Stimulated activated CD4-positive, alpha-beta T cell treated with anti-CD3 and anti-CD28 coated beads, Interleukin-4, amount 100 ng/mL, for 48 hours (primary cell): Measurements from ENCODE around the gene HYAL1.

Experiments used
- DNase-seq, 2 donors: peaks; one replicate each; pipeline ENCODE4 v3.0.0-alpha.2; 2020; ENCODE audit warnings: low read depth in 2 of 2

The HYAL1 gene

DNA sequence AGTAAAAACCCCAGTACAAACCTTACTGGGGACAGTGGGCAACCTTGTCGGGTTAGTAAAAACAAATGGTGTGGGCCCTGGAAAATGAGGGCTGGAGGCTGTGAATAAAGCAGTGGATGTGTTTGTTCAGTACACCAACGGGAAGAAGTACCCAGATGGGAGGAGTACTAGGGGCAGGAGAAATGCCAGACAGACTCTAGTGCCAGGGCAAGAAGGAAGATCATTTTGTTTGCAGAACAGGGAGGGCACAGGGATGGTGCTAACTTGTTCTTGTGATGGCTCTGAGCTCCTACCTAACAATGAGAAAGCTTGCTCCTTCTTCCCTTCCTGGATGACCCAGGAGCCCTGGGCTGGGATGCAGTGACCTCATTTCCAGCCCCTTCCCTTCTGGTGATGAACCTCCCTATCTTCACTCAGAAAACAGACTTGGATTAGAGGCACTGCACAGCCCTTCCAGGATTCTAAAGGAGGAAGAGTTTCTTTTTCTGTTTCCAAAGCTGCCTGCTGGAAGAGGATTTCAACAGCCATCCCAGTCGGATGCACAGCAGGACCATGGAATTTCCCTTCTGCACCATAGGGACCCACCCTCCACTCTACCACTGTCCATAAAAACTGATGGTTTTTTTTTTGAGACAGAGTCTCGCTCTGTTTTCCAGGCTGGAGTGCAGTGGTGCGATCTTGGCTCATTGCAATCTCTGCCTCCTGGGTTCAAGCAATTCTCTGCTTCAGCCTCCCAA lies 31.1 kb upstream of the HYAL1 start:
- DNase-seq, result no peak

DNA sequence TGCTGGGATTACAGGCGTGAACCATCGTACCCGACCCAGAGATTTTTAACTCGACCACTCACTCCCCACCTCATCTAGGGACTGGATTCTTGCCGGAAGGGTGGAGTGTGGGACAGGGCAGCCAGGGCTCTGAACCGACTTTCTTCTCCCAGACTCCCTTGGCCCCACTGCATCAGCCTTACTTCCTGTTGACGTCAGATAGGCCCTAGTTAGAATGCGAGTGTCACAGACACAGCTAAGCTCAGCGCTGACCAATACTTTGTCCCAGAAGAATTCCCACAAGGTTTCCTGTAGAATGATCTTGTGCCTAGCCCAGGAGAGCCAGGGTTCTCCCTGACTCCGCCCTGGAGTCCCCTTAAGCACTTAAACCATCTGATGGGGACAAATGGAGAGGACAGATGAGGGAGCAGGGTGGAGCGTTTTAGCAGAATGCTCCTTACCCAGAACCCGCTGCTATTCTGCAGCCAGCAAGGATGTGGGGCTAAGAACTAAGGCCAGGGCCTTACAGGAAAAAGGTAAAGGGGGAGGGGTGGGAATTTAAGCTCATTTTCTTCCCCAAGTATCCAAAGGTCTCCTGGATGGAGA lies 30.5 kb upstream of the HYAL1 start:
- DNase-seq, result no peak

DNA sequence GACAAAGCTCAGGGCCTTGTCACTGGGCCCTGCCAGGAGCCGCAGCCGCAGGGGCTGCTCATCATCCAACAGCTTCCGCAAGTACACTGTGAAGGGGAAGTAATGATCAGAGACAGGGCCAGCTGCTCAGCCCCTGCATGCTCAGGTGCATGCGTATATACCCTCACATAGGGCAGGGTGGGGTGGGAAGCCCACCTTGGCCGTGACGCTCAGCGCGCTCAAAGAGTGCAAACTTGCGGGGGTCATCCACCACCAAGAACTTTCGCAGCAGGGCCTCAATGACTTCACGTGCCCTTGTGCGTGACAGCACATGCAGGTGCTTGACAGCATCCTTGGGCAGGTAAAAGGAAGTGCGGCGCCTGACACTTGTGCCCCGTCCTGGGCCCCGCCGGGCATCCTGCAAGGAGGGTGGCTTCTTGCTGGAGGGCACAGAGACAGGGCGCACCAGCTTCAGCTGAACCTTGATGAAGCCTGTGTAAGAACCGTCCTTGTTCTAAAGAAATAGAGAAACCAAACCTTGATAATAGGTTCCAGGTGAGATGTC lies 28.1 kb upstream of the HYAL1 start:
- no peak for DNase-seq

DNA sequence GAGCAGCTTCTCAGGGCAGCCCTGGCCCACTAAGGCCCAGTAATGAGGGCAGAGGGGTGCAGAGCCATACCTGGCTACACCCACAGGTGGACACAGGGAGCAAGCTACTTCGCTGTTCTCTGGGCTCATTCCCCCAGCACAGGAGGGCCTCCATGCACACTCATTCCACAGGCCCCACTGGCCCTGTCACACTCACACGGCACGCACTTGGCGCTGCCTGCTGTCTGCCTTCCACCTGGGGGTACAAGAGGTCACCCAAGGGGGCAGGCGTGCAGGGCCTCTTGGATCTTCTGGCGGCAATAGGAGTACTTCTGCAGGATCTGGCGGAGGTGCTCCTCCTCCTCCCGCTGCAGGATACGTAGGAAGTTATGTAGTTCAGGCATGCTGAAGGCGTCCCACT lies 27.0 kb upstream of the HYAL1 start:
- DNase-seq, result no peak

DNA sequence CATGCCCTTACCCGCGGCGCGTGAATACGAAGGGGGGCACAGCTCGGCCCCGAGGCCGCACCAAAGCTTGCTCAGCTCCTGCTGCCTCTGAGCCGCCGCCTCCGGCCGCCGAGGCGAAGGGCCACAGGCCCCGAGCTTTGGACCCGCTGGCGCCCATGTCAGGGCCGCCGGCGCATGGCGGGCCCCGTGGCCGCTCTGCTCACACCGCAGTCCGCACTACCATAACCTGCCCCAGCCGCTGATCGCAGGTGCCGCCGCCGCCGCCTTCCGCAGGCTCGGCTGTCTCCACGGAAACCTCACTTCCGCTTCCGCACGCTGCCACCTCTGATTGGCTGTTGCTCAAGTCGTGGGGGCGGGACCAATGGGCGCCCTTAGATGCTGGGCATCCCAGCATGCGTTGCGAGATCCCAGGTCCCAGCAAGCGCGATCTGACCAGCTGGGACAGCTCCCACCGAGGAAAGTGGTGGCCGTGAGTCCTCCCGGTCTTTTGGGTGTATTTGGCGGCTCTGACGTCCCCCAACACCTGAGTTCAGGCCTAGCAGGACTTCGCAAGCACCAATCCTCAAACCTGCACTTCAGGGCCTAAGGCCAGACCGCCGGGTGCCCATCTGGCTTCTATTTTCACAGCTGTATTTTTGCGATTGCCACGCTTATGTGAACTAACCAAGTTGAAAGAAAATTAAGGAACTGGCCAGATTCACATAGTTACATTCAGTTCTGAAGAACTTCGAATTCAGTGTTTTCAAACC lies 24.7 kb upstream of the HYAL1 start, which contains the start of gene TUSC2:
TSS of gene TUSC2 (minus strand) at position 281 of the 749 bp plus-strand sequence. CDS start at position 157, 124 bp downstream.
- DNase-seq, result peak; percentile 93 to 94

DNA sequence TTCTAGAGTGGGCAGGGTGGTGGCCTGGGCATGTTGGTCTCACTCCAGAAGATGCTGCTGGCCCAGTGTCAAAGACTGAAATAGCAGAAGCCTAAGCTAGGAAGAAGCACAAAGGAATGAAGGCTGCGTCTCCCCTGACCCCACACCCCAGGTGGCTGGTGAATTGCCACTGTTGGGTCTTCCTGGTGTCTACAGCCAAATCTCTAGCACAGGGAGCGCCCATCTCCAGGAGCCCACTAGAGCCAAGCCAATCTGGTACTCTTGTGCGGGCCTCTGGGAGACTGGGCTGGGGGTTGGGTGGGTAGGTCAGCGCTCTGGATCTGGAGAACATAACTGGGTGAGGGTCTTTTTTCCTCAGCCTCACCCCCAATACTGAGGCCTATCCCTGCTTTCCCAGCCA lies 23.8 kb upstream of the HYAL1 start:
- DNase-seq, result no peak

DNA sequence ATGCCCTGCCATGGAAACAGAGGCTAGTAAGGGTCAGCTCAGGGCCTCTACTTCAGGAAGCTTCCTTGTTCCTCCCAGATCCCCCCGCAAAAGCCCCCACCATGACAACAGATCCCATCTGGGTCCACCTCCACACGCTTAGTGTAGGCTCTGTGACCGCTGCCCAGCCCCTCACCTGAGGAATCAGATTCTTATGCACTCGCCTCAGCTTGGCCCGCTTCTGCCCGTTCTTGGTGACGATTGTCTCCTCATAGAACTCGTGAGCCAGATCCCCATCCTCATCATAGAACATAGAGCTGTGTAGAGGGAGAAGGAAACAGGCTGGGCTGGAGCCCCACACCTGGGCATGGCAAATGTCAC lies 22.8 kb upstream of the HYAL1 start:
- no peak for DNase-seq

DNA sequence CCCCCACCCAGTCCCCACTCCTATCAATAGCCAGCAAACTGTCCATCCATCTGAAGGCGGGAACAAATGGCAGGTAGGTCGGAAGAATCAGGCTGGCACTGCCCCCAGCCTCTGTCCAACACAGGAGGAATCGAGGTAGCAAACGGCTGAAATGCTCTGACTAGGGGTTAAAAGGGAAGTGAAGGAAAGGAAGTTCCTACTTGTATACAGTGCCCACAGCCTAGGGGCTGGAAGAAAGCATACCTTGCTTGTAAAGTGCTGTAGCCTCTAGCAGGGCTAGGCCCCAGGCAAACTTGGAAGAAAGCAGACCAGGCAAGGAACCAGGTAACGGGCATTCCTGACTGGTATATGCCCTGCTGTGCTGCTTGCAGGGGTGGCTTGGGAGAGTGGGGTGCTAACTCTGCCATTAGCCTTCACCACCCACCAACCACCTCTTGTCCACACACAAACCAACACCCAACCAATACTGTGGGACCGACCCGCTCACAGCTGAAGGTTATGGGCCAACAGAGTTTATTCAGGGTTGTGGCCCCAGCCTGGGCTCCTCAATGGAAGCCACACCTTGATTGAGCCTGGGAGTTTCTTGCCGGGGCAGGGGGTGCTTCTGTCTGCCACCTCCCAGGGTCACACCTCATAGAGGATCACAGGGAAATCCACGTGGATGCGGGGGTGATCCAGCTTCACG lies 22.3 kb upstream of the HYAL1 start:
- DNase-seq, result no peak

DNA sequence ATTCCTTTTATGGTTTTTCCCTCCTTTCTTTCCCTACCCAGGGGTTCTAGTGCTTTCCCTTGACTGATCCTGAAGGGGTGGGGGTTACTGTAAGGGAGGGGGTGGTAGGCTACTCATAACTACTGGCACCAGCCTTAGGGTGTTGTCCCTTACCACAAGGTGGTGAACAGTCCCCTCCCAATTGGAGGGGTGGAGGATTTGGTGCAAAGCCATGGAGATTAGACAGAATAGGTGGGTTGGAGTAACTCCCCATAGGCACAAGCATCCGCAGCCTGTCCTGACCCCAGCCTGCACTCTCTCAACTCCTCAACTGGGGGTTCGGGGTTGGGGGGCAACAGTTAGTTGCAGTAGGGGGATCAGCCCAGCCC lies 21.7 kb upstream of the HYAL1 start:
- no peak for DNase-seq

DNA sequence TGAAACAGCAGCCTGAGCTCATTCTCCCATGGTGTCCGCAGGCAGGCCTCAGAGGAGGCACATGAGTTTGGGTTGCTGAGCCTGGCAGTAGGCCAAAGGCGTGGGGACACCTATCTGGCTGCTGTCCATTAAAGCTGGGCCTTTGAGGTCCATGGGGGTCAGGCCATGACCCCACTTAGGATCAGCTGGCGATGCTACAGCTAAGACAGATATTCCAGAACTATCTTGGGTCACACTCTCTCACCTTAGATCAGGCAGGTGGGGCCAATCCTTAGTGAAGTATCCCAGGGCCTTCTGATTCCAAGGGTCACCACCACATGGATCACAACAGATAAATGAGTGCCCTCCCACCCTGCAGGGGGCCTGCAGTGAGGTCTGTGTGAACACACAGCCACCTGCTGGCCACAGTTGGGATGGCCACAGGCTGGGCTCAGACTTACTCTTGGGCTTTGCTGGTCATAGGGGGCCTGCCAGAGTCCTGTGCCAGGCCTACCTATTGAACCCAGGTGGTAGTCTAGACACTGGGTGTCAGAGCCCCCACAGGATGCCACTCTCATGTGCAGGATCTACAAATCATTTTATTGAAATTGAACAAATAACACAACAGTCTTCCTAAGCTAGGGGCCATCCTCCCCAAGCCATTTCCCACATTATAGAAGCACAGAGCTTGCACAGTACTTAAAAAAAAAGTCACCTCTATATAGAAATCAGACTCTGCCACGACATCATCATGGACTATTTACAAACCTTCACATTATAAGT lies 21.2 kb upstream of the HYAL1 start:
- peak; percentile 52 to 57 for DNase-seq

DNA sequence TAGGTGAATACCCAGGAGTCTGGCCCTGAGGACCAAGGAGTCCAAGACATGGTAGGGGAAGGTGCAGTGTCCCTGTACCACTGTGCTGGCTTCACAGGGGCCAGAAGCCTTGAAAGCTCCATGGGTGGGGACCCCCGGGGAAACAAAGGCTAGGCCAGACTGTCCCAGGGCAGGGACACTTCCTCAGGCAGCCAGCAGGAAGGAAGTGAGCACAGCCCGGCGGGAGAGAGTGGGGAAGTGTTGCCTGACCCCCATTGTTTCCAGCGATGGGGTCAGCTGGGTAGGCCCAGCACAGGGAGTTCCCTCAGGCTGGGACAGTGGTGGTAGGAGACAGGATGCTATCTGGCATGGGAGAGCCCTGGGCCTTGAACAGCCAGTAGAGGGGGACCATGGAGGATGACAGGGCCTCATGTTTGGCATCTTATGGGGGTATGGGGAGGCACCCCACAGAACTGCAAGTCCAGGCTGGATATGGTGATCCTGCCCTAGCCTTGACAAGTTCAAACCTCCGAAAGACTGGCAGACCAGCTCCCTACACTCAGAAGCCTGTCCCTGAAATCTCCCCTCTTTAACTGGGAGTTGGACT lies 20.3 kb upstream of the HYAL1 start:
- DNase-seq, result no peak

DNA sequence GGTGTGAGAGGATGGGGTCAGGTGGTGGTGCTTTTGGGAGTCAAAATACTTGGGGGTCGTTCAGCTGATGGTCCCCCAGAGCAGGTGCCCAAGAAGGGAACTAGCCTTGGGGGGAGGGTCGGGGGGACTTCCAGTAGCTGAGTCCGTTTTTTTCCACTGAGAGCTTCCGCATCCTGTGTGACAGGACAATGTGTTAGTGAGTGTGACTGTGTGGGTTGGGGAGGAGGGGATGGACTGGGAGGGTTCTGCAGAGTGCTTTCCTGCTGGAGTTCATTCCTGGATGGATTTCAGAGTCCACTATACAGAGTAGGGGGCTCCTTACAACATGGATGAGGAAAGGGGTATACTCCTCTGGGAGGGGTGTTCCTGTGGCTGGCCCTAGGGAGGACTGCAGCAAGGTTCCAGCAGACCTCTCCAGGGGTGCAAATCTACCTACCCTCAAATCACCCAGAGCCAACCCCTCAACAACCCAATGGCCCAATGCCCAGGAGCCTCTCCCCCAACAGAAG lies 19.8 kb upstream of the HYAL1 start:
- DNase-seq, result no peak

DNA sequence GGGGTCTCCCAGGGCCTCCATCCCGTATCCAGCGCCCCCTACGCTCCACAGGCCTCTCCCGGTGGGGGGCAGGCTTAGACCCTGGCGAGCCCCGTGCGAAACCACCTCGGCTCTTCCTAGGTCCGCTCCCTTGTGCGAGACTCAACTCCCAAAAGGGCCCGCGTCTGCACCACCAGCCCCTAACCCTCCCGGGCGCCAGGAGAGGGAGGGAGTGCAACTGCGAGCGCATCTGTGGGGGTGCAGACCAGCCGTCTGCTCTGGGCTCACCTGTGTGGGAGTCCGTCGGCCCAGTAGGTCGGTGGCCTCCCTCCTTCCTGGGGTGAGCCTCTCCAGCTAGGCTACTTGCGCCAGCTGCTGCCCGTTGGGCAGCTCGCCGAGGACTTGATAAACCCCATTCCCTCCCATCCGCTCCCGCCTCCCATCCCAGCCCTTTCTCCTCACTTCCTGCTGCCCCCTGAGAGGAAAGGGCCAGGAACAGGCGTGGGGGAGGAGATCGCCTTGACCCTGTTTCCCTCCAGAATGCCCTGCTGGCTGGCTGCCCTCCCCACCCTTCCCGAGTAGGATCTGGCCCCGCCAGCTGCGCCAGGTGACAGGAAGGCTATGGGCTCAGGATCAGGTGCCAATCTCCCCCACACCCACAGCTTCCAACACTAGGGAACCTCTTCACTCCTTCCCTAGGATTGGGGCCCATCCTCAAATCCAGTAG lies 19.2 kb upstream of the HYAL1 start, which contains the start of gene HYAL2:
TSS of gene HYAL2 (minus strand) at position 360 of the 706 bp plus-strand sequence. CDS start 2,256 bp downstream, outside the sequence.
- no peak for DNase-seq

DNA sequence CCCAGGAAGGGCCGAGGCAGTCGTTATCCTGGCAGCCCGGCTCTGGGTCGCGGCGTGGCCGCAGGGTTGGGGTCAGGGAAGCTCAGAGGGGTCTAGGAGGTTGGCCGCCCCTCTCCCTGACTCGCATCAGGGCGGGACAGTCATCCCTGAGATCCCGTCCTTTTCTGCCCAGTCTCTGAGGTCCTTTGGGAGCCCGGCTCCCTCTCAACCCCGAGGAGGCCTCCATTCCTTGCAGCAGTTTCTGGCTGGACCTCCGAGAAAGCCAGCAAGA lies 18.7 kb upstream of the HYAL1 start:
- DNase-seq, result no peak

DNA sequence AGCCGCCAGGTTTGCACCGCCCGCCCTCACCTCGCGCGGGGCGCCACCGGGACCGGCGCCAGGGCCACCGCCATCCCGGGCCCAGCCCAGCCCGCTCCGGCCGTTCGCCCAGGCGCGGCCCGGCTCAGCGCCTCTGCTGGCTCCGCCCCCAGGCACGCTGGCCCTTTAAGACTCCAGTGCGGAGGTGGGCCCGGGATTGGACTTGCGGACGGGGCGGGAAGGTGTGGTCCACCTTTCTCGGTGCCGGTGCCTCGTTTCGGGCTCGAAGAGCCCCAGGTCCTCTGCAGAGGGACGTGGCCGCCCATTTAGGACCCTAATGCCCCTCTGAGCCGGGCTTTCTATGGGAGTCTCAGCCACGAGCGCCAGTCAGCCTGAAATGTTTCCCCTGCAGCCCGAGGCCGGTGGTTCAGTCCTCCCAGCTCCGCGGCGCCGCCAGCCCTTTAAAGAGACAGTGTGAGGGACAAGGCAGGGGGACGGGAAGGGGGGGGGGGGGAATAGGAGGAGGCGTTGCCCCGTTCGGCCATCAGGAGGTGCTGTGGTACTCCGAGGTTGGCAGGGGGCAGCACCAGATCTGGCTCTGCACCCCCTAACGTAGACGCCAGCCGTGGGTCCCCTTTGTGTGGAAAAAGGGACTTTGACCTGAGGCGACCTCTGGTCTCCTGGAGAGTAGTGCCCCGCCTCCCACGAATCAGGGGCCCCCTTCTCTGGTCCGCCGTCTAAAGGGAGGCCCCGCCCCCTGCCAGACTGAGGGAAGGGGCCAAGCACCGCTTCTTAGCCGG lies 18.2 kb upstream of the HYAL1 start:
- DNase-seq, result peak; percentile 75 to 84

DNA sequence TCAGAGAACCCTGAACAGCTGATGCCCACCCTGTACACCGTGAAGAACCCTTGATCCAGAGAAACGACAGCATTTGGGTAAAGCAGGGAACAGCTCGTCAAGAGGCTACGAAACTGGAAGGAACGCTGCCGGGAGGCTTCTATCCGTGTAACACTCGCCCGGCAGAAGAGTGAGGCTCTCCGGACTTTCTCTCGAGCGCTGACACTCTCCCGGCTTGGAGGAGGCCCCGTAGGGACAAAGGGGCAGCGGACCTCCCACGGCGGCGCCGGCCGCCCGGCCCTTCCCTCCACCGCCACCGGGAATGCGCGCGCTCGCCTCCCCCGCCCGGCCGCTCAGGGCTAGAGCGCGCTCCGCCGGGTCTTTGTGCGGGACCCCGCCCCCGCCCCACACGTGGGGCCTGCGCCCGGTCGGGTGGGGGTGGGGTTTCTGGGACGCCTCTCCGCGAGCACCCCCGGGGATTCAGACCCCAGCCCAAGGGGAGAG lies 17.5 kb upstream of the HYAL1 start:
- peak in 1 of 2 donors; percentile 62 for DNase-seq

DNA sequence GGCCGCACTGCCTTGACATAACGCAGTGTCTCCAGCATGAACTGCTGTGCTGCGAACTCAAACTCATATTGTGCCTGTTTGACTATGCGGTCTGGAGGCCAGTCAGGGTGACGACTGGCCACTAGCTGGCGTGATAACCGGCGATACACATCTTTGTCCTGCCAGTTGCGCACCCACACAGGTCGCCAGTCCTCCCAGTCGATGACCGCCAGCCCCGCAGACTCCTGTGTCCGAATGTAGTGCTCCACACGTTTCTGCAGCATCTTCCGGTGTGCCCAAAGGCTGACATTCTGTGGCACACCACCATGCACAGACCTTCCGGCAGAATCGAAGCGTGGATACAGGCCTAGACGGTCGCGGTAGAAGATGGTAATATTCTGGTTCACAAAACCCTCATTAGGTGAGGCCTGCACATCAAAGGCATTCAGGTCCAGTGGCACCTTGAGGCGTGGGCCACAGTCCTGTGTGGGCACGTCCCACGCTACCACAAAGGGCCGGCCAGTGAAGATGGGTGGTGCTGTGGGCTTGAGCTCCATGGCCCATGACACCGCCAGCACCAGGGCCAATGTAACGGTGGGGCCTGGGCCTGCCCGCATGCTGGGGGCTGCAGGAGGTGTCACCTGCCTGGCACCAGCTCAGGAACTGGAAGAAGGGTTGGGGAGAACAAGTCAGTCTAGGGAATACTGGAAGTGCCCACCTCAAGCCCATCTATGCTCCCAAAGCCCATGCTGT lies 16.7 kb upstream of the HYAL1 start:
- DNase-seq, result no peak

DNA sequence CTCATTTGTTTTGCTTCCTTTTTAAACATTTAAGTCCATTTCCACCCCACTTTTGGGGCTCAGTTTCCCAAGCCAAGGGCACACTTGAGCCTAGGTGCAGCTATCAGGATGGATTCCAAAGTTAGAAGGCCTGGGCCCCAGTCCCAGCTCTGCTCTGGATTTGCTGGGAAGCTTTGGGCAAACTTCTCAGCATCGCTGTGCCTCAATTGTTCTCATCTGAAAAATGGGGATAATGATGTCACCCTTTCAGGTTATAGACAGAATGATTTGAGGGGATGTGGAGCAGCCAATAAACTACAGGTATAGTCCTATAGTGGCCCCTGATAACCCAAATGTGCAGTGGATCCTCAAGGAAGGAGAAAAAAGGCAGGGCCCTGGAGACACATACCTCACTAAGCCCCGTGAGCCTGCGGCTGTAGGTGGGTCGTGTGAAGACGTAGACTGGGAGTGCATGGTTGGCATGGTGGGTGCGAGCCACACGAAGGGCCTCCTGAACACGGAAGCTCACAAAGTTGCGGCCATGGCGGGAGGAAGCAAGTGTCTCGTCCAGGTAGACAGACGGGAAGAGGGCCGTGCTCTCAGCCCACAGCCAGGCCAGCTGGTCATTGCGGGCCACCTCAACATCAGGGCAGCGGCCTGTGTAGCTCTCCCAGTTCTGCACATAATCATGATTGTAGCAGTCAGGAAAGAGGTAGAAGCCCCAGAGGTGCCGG lies 16.0 kb upstream of the HYAL1 start:
- DNase-seq, result no peak
